Body of pancreas (tissue), 4 donors: ENCODE measurements around the gene DIS3L2.
"Not testable (repeated sequence)": the region's sequence is repeated elsewhere in the genome, so short reads cannot be mapped to it uniquely, and the experiment has no call there.

Experiments used
- CTCF ChIP-seq, 7 experiments: fragments of 450-650 bp in 4 of 7; fragments of 200-600 bp in 3 of 7; sonication (generic) in 3 of 7; IDR thresholded peaks; one replicate each; pipeline ENCODE4 v1.5.1; 2016 to 2019; ENCODE audit warnings: antibody characterized with exemption in 7 of 7
- POLR2A ChIP-seq, 3 donors: fragments of 450-650 bp; IDR thresholded peaks; one replicate each; pipeline ENCODE4 v1.6.1; 2016; ENCODE audit warnings: antibody characterized with exemption in 3 of 3, mild to moderate bottlenecking in 2 of 3

GRCh38 chr2:232381204-232382031 lies 419.9 kb downstream of the DIS3L2 start:
- TF ChIP-seq POLR2A, CTCF (IDR thresholded peaks at IDR 0.05): not testable (repeated sequence)
